HCEC 1CT (cell line): ENCODE measurements around the gene SCLT1.

Experiments
- DNase-seq: peaks from one replicate; pipeline ENCODE4 v3.0.0-alpha.2; 2017

The SCLT1 gene

DNA sequence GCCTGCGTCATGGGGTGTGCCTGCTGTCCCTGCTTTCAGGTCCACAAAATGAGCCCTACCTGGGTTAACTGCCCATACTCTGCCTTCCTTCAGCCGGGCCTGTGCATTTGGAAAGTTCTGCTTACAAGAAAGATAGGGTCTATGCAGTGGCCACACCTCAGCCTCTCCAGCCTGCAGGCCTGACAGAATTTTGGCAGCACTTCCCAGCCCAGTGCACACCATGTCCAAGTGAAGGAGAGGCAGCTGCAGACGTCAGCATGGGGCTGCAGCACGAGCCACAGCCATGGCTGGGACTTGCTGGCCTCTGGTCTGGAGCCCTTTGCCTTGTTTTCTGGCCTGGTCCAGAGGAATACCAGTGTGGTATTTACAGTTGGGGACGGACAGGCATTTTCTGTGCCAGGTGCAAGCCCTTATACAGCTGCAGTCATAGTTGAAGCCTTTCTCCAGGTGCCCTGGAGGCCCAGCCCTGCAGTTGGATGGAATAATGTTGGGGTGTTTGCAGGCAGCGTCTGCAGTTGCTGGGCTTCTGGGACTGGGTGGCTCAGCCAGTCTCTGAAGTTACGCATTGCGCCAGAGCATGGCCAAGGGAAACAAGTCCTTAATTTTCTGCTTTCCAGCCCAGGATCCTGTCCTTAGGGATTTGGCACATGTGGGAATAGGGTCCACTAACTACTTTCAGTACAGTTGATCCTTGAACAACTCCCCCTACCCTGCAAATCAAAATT is 257.7 kb downstream of the SCLT1 start:
- DNase-seq = no peak
